B cell (primary cell): ENCODE results near the gene CCDC136. TPM values are rescaled to one million over a fixed set of nuclear protein-coding genes. Genes with fewer than 3 reads are reported as not detected.

Experiments used
- ATAC-seq: fragments of 200-7000 bp; cut with Tn5 transposase; one replicate; pipeline ENCODE4 v1.10.0; 2021; ENCODE audit warnings: low read depth, mild to moderate bottlenecking, moderate number of reproducible peaks, moderate library complexity
- CTCF ChIA-PET: fragments of 350-600 bp; sonication (Branson Sonifier 250); formaldehyde crosslinking; loops from one replicate; lab custom pipeline; 2021; ENCODE audit warnings: antibody characterized with exemption, inconsistent platforms; lab: Charles Lee
- POLR2A ChIA-PET: fragments of 350-600 bp; sonication (Branson Sonifier 250); formaldehyde crosslinking; loops from one replicate; lab custom pipeline; 2021; ENCODE audit warnings: antibody characterized with exemption; lab: Charles Lee
- DNase-seq: peaks from one replicate; pipeline ENCODE4 v3.0.0; 2013
- H2AFZ ChIP-seq: 2 replicates; pipeline ENCODE4 v1.6.1; 2012; ENCODE audit warnings: mild to moderate bottlenecking, low read depth, low read length; ENCODE audit not compliant: insufficient read depth, poor library complexity, severe bottlenecking
- H3K27ac ChIP-seq, 2 donors: 1 replicate in 1 of 2; 2 replicates in 1 of 2; pipeline ENCODE4 v1.5.1; 2012 to 2013; ENCODE audit warnings: low read length in 2 of 2, mild to moderate bottlenecking in 2 of 2, moderate library complexity in 1 of 2
- H3K27me3 ChIP-seq, 4 experiments: fragments of 200-600 bp in 1 of 4; sonication (generic) in 1 of 4; replicated peaks in 1 of 4; 1 replicate in 2 of 4; 2 replicates in 2 of 4; pipeline versions ENCODE4 v1.6.1 to v1.7.0; 2013 to 2016; ENCODE audit warnings: low read length in 3 of 4, mild to moderate bottlenecking in 2 of 4, mixed read lengths in 1 of 4, moderate library complexity in 1 of 4; ENCODE audit not compliant: insufficient read depth in 4 of 4, control insufficient read depth in 3 of 4; ENCODE audit errors: control extremely low read depth in 1 of 4
- H3K36me3 ChIP-seq, 2 experiments: replicated peaks in 1 of 2; 1 replicate in 1 of 2; 2 replicates in 1 of 2; pipeline versions ENCODE4 v1.6.1 to v1.7.1; 2013; ENCODE audit warnings: low read length in 1 of 2; ENCODE audit not compliant: insufficient read depth in 2 of 2, control insufficient read depth in 1 of 2; ENCODE audit errors: control extremely low read depth in 1 of 2, extremely low read depth in 1 of 2
- H3K4me1 ChIP-seq, 2 donors: fragments of 200-600 bp in 1 of 2; sonication (generic) in 1 of 2; 1 replicate in 1 of 2; 2 replicates in 1 of 2; pipeline versions ENCODE4 v1.5.1 to v1.6.1; 2013 to 2017; ENCODE audit warnings: low read length in 2 of 2; ENCODE audit not compliant: control insufficient read depth in 2 of 2, insufficient read depth in 2 of 2
- H3K4me2 ChIP-seq: replicated peaks from 2 replicates; pipeline ENCODE3; 2012; ENCODE audit warnings: mild to moderate bottlenecking, low read depth, low read length; ENCODE audit not compliant: poor library complexity, severe bottlenecking
- H3K4me3 ChIP-seq, 5 experiments: fragments of 200-600 bp in 1 of 5; sonication (generic) in 1 of 5; 1 replicate in 3 of 5; 2 replicates in 2 of 5; pipeline versions ENCODE4 v1.5.1 to v1.7.0; 2011 to 2016; ENCODE audit warnings: low read length in 4 of 5, mild to moderate bottlenecking in 4 of 5, low read depth in 2 of 5, control low read depth in 1 of 5, moderate library complexity in 1 of 5; ENCODE audit not compliant: insufficient read depth in 1 of 5; ENCODE audit errors: control extremely low read depth in 1 of 5, extremely low read depth in 1 of 5
- H3K79me2 ChIP-seq: fragments of 200-600 bp; sonication (generic); one replicate; pipeline ENCODE4 v1.6.0; 2016; ENCODE audit warnings: low read length; ENCODE audit not compliant: control insufficient read depth, insufficient read depth
- H3K9ac ChIP-seq: fragments of 200-600 bp; sonication (generic); 2 replicates; pipeline ENCODE4 v1.6.1; 2017; ENCODE audit warnings: mild to moderate bottlenecking, low read length, moderate library complexity
- H3K9me3 ChIP-seq, 3 donors: one replicate each; pipeline versions ENCODE4 v1.6.1 to v1.7.1; 2013; ENCODE audit warnings: low read length in 2 of 3; ENCODE audit not compliant: control insufficient read depth in 2 of 3, insufficient read depth in 1 of 3; ENCODE audit errors: control extremely low read depth in 1 of 3
- H4K20me1 ChIP-seq: 2 replicates; pipeline ENCODE4 v1.6.0; 2012; ENCODE audit warnings: mild to moderate bottlenecking, low read length; ENCODE audit not compliant: insufficient read depth, control insufficient read depth, poor library complexity, severe bottlenecking
- H3K27ac Mint-ChIP-seq: one replicate; pipeline ENCODE4 v1.8.0; 2021; ENCODE audit warnings: mixed read lengths
- H3K27me3 Mint-ChIP-seq: one replicate; pipeline ENCODE4 v1.8.0; 2021; ENCODE audit warnings: mixed read lengths
- H3K4me1 Mint-ChIP-seq: one replicate; pipeline ENCODE4 v1.8.0; 2021; ENCODE audit warnings: mixed read lengths
- H3K4me3 Mint-ChIP-seq: one replicate; pipeline ENCODE4 v1.8.0; 2021; ENCODE audit warnings: mixed read lengths
- H3K9me3 Mint-ChIP-seq: one replicate; pipeline ENCODE4 v1.8.0; 2022; ENCODE audit warnings: mixed read lengths; ENCODE audit not compliant: insufficient read depth
- EZH2 ChIP-seq: IDR thresholded peaks from 2 replicates; pipeline ENCODE4 v1.6.1; 2012; ENCODE audit warnings: borderline replicate concordance, low read depth, mild to moderate bottlenecking, moderate library complexity, low read length; ENCODE audit not compliant: insufficient read depth, poor library complexity, severe bottlenecking
- WGBS: methylation state at CpG from one replicate; pipeline ENCODE4 v1.1.5; 2013; ENCODE audit warnings: missing lambda C conversion rate; ENCODE audit not compliant: insufficient coverage; 5-methylcytosine and 5-hydroxymethylcytosine counted together
- intact Hi-C: fragments of 100-400 bp; cut with micrococcal nuclease; formaldehyde crosslinking; loops from one replicate; pipeline ENCODE4 v1.10.0; 2022
- polyA plus RNA-seq: library from polyadenylated mRNA; depleted of rRNA; stranded (reverse); fragments of >200 nt; gene quantifications from 2 replicates; pipeline ENCODE4 v1.2.3, GENCODE V29; 2012
- total RNA-seq, 2 donors: library from RNA; stranded (reverse); fragments of 120-200 nt in 1 of 2; gene quantifications; 1 replicate in 1 of 2; 2 replicates in 1 of 2; pipeline versions ENCODE4 v1.2.3 to v1.2.4, GENCODE V29; 2013 to 2022
- TF ChIP-seq, protein P1 (sequence below): fragments of 200-600 bp; IDR thresholded peaks from one replicate; pipeline ENCODE4 v1.8.0; 2022; ENCODE audit warnings: antibody characterized with exemption, mild to moderate bottlenecking

CCDC136 gene
- total and polyA plus RNA-seq, 2 donors (not counting 1 experiment from before 2014, with no cell fraction given): 2.2 to 13.9 TPM

DNA sequence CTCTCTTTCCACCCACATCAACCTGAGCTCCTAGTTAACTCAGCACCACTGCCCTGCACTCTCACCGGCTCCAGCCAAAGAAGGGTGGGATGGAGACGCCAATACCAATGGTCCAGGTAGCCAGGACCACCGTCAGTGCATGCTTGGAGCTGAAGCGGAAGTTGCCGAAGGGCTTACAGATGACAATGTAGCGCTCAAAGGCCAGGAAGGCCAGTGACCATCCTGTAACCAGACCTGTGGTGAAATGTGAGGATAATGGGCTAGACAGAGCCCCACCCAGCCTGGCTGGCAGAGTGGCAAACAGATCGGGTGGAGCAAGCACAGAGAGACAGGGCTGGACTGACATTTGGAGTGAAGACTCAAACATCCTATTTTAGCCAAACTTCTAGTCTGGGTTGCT lies 16.8 kb upstream of the CCDC136 start:
- Histone ChIP-seq H3K27ac (no peak overlapping the region), H2AFZ (no peak overlapping the region), H3K9me3 (peaks cover 2 to 7% (median 3%) of the 10 kb centered on the region in 3 donors), H4K20me1 (no peaks in the 10 kb centered on the region), H3K9ac (no peak overlapping the region), H3K4me2 (no peak overlapping the region), H3K27me3 (peaks cover 0 to 4% (median 2%) of the 10 kb centered on the region in 4 experiments), H3K4me1 (no peaks in the 10 kb centered on the region), H3K79me2 (no peaks in the 10 kb centered on the region), H3K4me3 (no peak overlapping the region), H3K36me3 (peaks cover 0 to 28% of the 10 kb centered on the region in 2 experiments)
- CTCF ChIA-PET: no interaction called here
- H3K4me1 Mint-ChIP-seq: no peaks in the 10 kb centered on the region
- H3K27me3 Mint-ChIP-seq: peaks cover 7% of the 10 kb centered on the region
- peaks cover 7% of the 10 kb centered on the region for H3K9me3 Mint-ChIP-seq
- H3K27ac Mint-ChIP-seq: no peak overlapping the region
- intact Hi-C loops: no loop called here
- DNase-seq (no peak), ATAC-seq (no peak)
- H3K4me3 Mint-ChIP-seq: no peak overlapping the region
- POLR2A ChIA-PET: no interaction called here
- TF ChIP-seq, protein P1, sequence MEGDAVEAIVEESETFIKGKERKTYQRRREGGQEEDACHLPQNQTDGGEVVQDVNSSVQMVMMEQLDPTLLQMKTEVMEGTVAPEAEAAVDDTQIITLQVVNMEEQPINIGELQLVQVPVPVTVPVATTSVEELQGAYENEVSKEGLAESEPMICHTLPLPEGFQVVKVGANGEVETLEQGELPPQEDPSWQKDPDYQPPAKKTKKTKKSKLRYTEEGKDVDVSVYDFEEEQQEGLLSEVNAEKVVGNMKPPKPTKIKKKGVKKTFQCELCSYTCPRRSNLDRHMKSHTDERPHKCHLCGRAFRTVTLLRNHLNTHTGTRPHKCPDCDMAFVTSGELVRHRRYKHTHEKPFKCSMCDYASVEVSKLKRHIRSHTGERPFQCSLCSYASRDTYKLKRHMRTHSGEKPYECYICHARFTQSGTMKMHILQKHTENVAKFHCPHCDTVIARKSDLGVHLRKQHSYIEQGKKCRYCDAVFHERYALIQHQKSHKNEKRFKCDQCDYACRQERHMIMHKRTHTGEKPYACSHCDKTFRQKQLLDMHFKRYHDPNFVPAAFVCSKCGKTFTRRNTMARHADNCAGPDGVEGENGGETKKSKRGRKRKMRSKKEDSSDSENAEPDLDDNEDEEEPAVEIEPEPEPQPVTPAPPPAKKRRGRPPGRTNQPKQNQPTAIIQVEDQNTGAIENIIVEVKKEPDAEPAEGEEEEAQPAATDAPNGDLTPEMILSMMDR: no peak
- TF ChIP-seq EZH2: no peak
- 97% methylated on average over 7 of the region's 7 CpGs for WGBS

GRCh38 chr7:128775744-128776474 lies 15.9 kb upstream of the CCDC136 start, which contains the start of gene OPN1SW:
OPN1SW (minus strand) TSS chr7:128775794; CDS start chr7:128775781, 13 bp downstream.
- H3K4me2 ChIP-seq: no peak within 1 kb of the TSS
- Mint-ChIP-seq H3K27ac (no peak within 1 kb of the TSS), H3K4me3 (no peak within 1 kb of the TSS), H3K9me3 (peaks cover 7% of the 10 kb centered on the region), H3K4me1 (no peaks in the 10 kb centered on the region), H3K27me3 (peaks cover 7% of the 10 kb centered on the region)
- H4K20me1 ChIP-seq: no peaks in the 10 kb centered on the region
- no peak within 1 kb of the TSS for H2AFZ ChIP-seq
- peaks cover 0 to 20% of the 10 kb centered on the region in 2 experiments for H3K36me3 ChIP-seq
- H3K4me3 ChIP-seq: no peak within 1 kb of the TSS
- WGBS: 100% methylated on average over 2 of the region's 4 CpGs
- no peak for TF ChIP-seq EZH2
- TF ChIP-seq, protein P1: no peak
- ChIA-PET CTCF (no interaction called here), POLR2A (no interaction called here)
- no peaks in the 10 kb centered on the region for H3K4me1 ChIP-seq
- intact Hi-C loops: no loop called here
- H3K27ac ChIP-seq: no peak within 1 kb of the TSS
- peaks cover 0 to 5% (median 2%) of the 10 kb centered on the region in 4 experiments for H3K27me3 ChIP-seq
- ATAC-seq (no peak), DNase-seq (no peak)
- H3K9me3 ChIP-seq: peaks cover 2 to 7% (median 3%) of the 10 kb centered on the region in 3 donors
- H3K79me2 ChIP-seq: no peaks in the 10 kb centered on the region
- H3K9ac ChIP-seq: no peak within 1 kb of the TSS
